GM23338 (cell line): Measurements from ENCODE around the gene ADAMTS17. TPM values are rescaled to one million over a fixed set of nuclear protein-coding genes. Genes with fewer than 3 reads are reported as not detected.
"Not testable (repeated sequence)": the region's sequence is repeated elsewhere in the genome, so short reads cannot be mapped to it uniquely, and the experiment has no call there.

Experiments
- ATAC-seq: fragments of 200-7000 bp; cut with Tn5 transposase; 3 replicates; pipeline ENCODE4 v1.9.1; 2020
- DNase-seq: peaks from one replicate; pipeline ENCODE4 v3.0.0-alpha.2; 2015; ENCODE audit warnings: low spot score
- H2AFZ ChIP-seq: fragments of 200-600 bp; sonication (generic); 2 replicates; pipeline ENCODE4 v1.8.0; 2016; ENCODE audit warnings: antibody characterized with exemption, mild to moderate bottlenecking, moderate library complexity
- H3F3A ChIP-seq: fragments of 200-600 bp; sonication (generic); replicated peaks from 2 replicates; pipeline ENCODE4 v1.8.0; 2017; ENCODE audit warnings: antibody characterized with exemption, mixed run types, low read depth
- H3K27ac ChIP-seq: fragments of 200-600 bp; sonication (generic); 2 replicates; pipeline ENCODE4 v1.6.1; 2016; ENCODE audit warnings: low read depth
- H3K27me3 ChIP-seq: fragments of 200-600 bp; sonication (generic); 2 replicates; pipeline ENCODE4 v1.8.0; 2016; ENCODE audit warnings: mild to moderate bottlenecking, mixed run types, moderate library complexity; ENCODE audit not compliant: insufficient read depth
- H3K36me3 ChIP-seq: fragments of 200-600 bp; sonication (generic); 2 replicates; pipeline ENCODE4 v1.8.0; 2016; ENCODE audit warnings: mild to moderate bottlenecking; ENCODE audit not compliant: insufficient read depth
- H3K4me1 ChIP-seq: fragments of 200-600 bp; sonication (generic); 2 replicates; pipeline ENCODE4 v1.8.0; 2016; ENCODE audit warnings: mild to moderate bottlenecking, moderate library complexity; ENCODE audit not compliant: insufficient read depth
- H3K4me2 ChIP-seq: fragments of 200-600 bp; sonication (generic); 2 replicates; pipeline ENCODE4 v1.7.1; 2017; ENCODE audit warnings: mixed run types
- H3K4me3 ChIP-seq: fragments of 200-600 bp; sonication (generic); 2 replicates; pipeline ENCODE4 v1.6.1; 2016; ENCODE audit warnings: mixed run types
- H3K79me2 ChIP-seq: fragments of 200-600 bp; sonication (generic); replicated peaks from 2 replicates; pipeline ENCODE4 v1.8.0; 2017; ENCODE audit warnings: mild to moderate bottlenecking; ENCODE audit not compliant: insufficient read depth
- H3K9me2 ChIP-seq: fragments of 200-600 bp; sonication (generic); 2 replicates; pipeline ENCODE4 v1.8.0; 2017; ENCODE audit not compliant: insufficient read depth
- H4K20me1 ChIP-seq: fragments of 200-600 bp; sonication (generic); replicated peaks from 2 replicates; pipeline ENCODE4 v1.8.0; 2017; ENCODE audit warnings: mild to moderate bottlenecking; ENCODE audit not compliant: insufficient read depth
- H3K27ac Mint-ChIP-seq: 2 replicates; pipeline ENCODE4 v1.8.0; 2020; ENCODE audit warnings: inconsistent platforms, mild to moderate bottlenecking, moderate library complexity, mixed read lengths
- H3K27me3 Mint-ChIP-seq: 3 replicates; pipeline ENCODE4 v1.8.0; 2022; ENCODE audit warnings: low read depth, mild to moderate bottlenecking, moderate library complexity, mixed read lengths, inconsistent platforms; ENCODE audit not compliant: insufficient read depth, poor library complexity
- H3K36me3 Mint-ChIP-seq: 3 replicates; pipeline ENCODE4 v1.8.0; 2021; ENCODE audit warnings: low read depth, mild to moderate bottlenecking, inconsistent platforms, moderate library complexity, mixed read lengths
- H3K4me1 Mint-ChIP-seq: 3 replicates; pipeline ENCODE4 v1.8.0; 2020; ENCODE audit warnings: mild to moderate bottlenecking, inconsistent platforms, mixed read lengths
- H3K4me3 Mint-ChIP-seq: 3 replicates; pipeline ENCODE4 v1.8.0; 2021; ENCODE audit warnings: moderate library complexity, mild to moderate bottlenecking, inconsistent platforms, mixed read lengths
- H3K9me3 Mint-ChIP-seq: 3 replicates; pipeline ENCODE4 v1.8.0; 2020; ENCODE audit warnings: moderate library complexity, mild to moderate bottlenecking, inconsistent platforms, mixed read lengths
- CTCF ChIP-seq, 2 experiments: fragments of 200-600 bp in 1 of 2; sonication (generic) in 1 of 2; conservative IDR thresholded peaks; 2 replicates each; pipeline versions ENCODE4 v1.5.1 to v1.6.1; 2016 to 2017; ENCODE audit warnings: antibody characterized with exemption in 2 of 2, low read depth in 2 of 2, mild to moderate bottlenecking in 2 of 2, moderate library complexity in 1 of 2
- EZH2phosphoT487 ChIP-seq: fragments of 200-600 bp; sonication (generic); IDR thresholded peaks from one replicate; pipeline ENCODE4 v1.8.1; 2018; ENCODE audit warnings: antibody characterized with exemption; ENCODE audit not compliant: unreplicated experiment
- NANOG ChIP-seq: IDR thresholded peaks from 2 replicates; pipeline ENCODE4 v1.6.1; 2016; ENCODE audit warnings: antibody characterized with exemption, borderline replicate concordance
- POLR2AphosphoS5 ChIP-seq: IDR thresholded peaks from 2 replicates; pipeline ENCODE4 v1.6.1; 2016; ENCODE audit warnings: antibody characterized with exemption, low read depth
- STAT1 ChIP-seq: IDR thresholded peaks from one replicate; pipeline ENCODE4 v1.6.1; 2016; ENCODE audit warnings: antibody characterized with exemption; ENCODE audit not compliant: unreplicated experiment
- ZNF114 ChIP-seq: fragments of 250-450 bp; sonication (Bioruptor Pico); IDR thresholded peaks from 2 replicates; pipeline ENCODE4 v1.5.0; 2020; ENCODE audit warnings: mild to moderate bottlenecking, moderate library complexity
- ZNF462 ChIP-seq: fragments of 250-450 bp; sonication (Bioruptor Pico); IDR thresholded peaks from 2 replicates; pipeline ENCODE4 v1.5.0; 2020; ENCODE audit warnings: mild to moderate bottlenecking, moderate library complexity
- polyA plus RNA-seq: library from polyadenylated mRNA; unstranded; fragments of >200 nt; fragmentation: Nextera tagmentation; extraction: Ambion mirVana; gene quantifications from 2 replicates; pipeline ENCODE4 v1.2.1, GENCODE V29; 2016
- total RNA-seq: library from RNA; depleted of rRNA; stranded (reverse); fragments of >200 nt; shearing (Covaris generic); gene quantifications from 2 replicates; pipeline ENCODE4 v1.2.3, GENCODE V29; 2014

Gene ADAMTS17
- total and polyA plus RNA-seq, 2 experiments from 2014 or later: 0.60 to 3.8 TPM

- no peak for TF ChIP-seq ZNF462 (CRISPR knock-in tag)
- no peak for TF ChIP-seq NANOG
- TF ChIP-seq EZH2phosphoT487: no peak
- TF ChIP-seq STAT1: no peak
- TF ChIP-seq CTCF (conservative IDR thresholded peaks at IDR 0.05; ENCODE audit: low read depth in 2 of 2): no peak
- TF ChIP-seq POLR2AphosphoS5: no peak
- no peak for TF ChIP-seq ZNF114 (CRISPR knock-in tag)
These were observed 361.0 kb downstream of the ADAMTS17 start (continued) for GRCh38 chr15:99980752-99981151.

DNA sequence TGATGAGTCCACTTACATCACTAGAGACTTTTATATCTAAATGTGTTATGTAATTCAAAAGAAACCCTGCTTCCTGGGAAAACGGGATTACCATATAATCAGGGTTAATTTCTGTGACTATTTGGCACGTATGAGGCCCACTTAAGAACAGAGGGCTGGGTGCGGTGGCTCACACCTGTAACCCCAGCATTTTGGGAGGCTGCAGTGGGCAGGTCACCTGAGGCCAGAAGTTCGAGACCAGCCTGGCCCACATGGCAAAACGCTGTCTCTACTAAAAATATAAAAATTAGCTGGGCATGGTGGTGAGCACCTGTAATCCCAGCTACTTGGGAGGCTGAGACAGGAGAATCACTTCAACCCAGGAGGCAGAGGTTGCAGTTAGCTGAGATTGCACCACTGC, 361.9 kb downstream of the ADAMTS17 start:
- not testable (repeated sequence) for H3K27me3 Mint-ChIP-seq
- H3K4me1 Mint-ChIP-seq: peaks cover 38% of the 10 kb centered on the region

More for the DNA sequence above, 361.9 kb downstream of the ADAMTS17 start:
- H3K4me3 Mint-ChIP-seq, H2AFZ ChIP-seq, DNase-seq, H3K4me3 ChIP-seq, H3K27ac Mint-ChIP-seq, H3K9me3 Mint-ChIP-seq, H3K27ac ChIP-seq, H3K27me3 ChIP-seq, H3K79me2 ChIP-seq, H4K20me1 ChIP-seq, ATAC-seq, H3K4me2 ChIP-seq, H3K36me3 Mint-ChIP-seq, H3K36me3 ChIP-seq, H3K9me2 ChIP-seq: not testable (repeated sequence)
- H3K4me1 ChIP-seq: peaks cover 35% of the 10 kb centered on the region
- H3F3A ChIP-seq: peaks cover 15% of the 10 kb centered on the region
